ENCODE data around the gene OPN1MW3.
"Not testable (repeated sequence)": the region's sequence is repeated elsewhere in the genome, so short reads cannot be mapped to it uniquely, and the experiment has no call there.

OPN1MW3 gene

GRCh38 chrX:154296731-154297130 lies 39.3 kb downstream of the OPN1MW3 start:
- DNase-seq (ENCODE audit: low read depth) = no peak

- no peak for DNase-seq (ENCODE audit: low read depth)
Observed at GRCh38 chrX:154298312-154298711, 40.9 kb downstream of the OPN1MW3 start.

- DNase-seq (ENCODE audit: low read depth) = no peak
Observed at GRCh38 chrX:154300816-154301215, 43.4 kb downstream of the OPN1MW3 start.

GRCh38 chrX:154302998-154303397 lies 45.6 kb downstream of the OPN1MW3 start:
- DNase-seq (ENCODE audit: low read depth) = not testable (repeated sequence)

- DNase-seq (ENCODE audit: low read depth) = no peak
Observed at GRCh38 chrX:154303476-154303875, 46.1 kb downstream of the OPN1MW3 start.

- DNase-seq (ENCODE audit: low read depth) = no peak
Observed at GRCh38 chrX:154304846-154305245, 47.5 kb downstream of the OPN1MW3 start.

- no peak for DNase-seq (ENCODE audit: low read depth)
Observed at GRCh38 chrX:154305541-154306205, 48.3 kb downstream of the OPN1MW3 start.

- no peak for DNase-seq (ENCODE audit: low read depth)
Observed at GRCh38 chrX:154307202-154307601, 49.8 kb downstream of the OPN1MW3 start.

GRCh38 chrX:154308108-154308946 lies 50.9 kb downstream of the OPN1MW3 start:
- peak; percentile 68 for DNase-seq (ENCODE audit: low read depth)

- DNase-seq (ENCODE audit: low read depth) = no peak
Observed at GRCh38 chrX:154309041-154309775, 51.8 kb downstream of the OPN1MW3 start.

- no peak for DNase-seq (ENCODE audit: low read depth)
Observed at GRCh38 chrX:154310616-154311536, 53.5 kb downstream of the OPN1MW3 start.

GRCh38 chrX:154312116-154312515 lies 54.7 kb downstream of the OPN1MW3 start:
- DNase-seq (ENCODE audit: low read depth) = no peak

GRCh38 chrX:154313147-154313546 lies 55.8 kb downstream of the OPN1MW3 start:
- no peak for DNase-seq (ENCODE audit: low read depth)

GRCh38 chrX:154315416-154315815 lies 58.0 kb downstream of the OPN1MW3 start:
- DNase-seq (ENCODE audit: low read depth) = no peak

GRCh38 chrX:154317391-154317995 lies 60.1 kb downstream of the OPN1MW3 start:
- DNase-seq (ENCODE audit: low read depth) = no peak

- DNase-seq (ENCODE audit: low read depth) = no peak
Observed at GRCh38 chrX:154320406-154320805, 63.0 kb downstream of the OPN1MW3 start.
